SKM-1 (cell line): Measurements from ENCODE around the gene CASP7.
"Not testable (repeated sequence)": the region's sequence is repeated elsewhere in the genome, so short reads cannot be mapped to it uniquely, and the experiment has no call there.

Experiments used
- DNase-seq: peaks from one replicate; lab custom pipeline; 2025; ENCODE audit not compliant: unreplicated experiment; lab: John Stamatoyannopoulos, UW

The CASP7 gene

GRCh38 chr10:113679463-113680189 lies at the start of gene CASP7:
Gene CASP7 (plus strand): TSS chr10:113679912. CDS start chr10:113697494, 17,582 bp downstream.
- DNase-seq: peak; percentile 24

- DNase-seq: no peak
Measured at GRCh38 chr10:113630929-113631533, 48.7 kb upstream of the CASP7 start.

GRCh38 chr10:113631684-113632367 lies 47.9 kb upstream of the CASP7 start:
- no peak for DNase-seq

- no peak for DNase-seq
Measured at GRCh38 chr10:113639966-113640365, 39.7 kb upstream of the CASP7 start.

GRCh38 chr10:113641702-113642101 lies 38.0 kb upstream of the CASP7 start:
- DNase-seq: no peak

- DNase-seq: no peak
Measured at GRCh38 chr10:113643183-113643582, 36.5 kb upstream of the CASP7 start.

- DNase-seq: no peak
Measured at GRCh38 chr10:113644185-113645120, 35.3 kb upstream of the CASP7 start.

- DNase-seq: no peak
Measured at GRCh38 chr10:113646336-113647201, 33.1 kb upstream of the CASP7 start.

GRCh38 chr10:113647812-113648211 lies 31.9 kb upstream of the CASP7 start:
- no peak for DNase-seq

- DNase-seq: no peak
Measured at GRCh38 chr10:113648478-113648877, 31.2 kb upstream of the CASP7 start.

- DNase-seq: no peak
Measured at GRCh38 chr10:113650172-113650571, 29.5 kb upstream of the CASP7 start.

GRCh38 chr10:113651021-113651420 lies 28.7 kb upstream of the CASP7 start:
- DNase-seq: no peak

GRCh38 chr10:113651898-113652297 lies 27.8 kb upstream of the CASP7 start:
- no peak for DNase-seq

- not testable (repeated sequence) for DNase-seq
Measured at GRCh38 chr10:113652456-113652855, 27.3 kb upstream of the CASP7 start.

GRCh38 chr10:113656896-113657295 lies 22.8 kb upstream of the CASP7 start:
- no peak for DNase-seq

- no peak for DNase-seq
Measured at GRCh38 chr10:113657544-113657943, 22.2 kb upstream of the CASP7 start.

- no peak for DNase-seq
Measured at GRCh38 chr10:113661332-113661731, 18.4 kb upstream of the CASP7 start.

GRCh38 chr10:113663142-113663541 lies 16.6 kb upstream of the CASP7 start:
- no peak for DNase-seq

GRCh38 chr10:113663908-113664307 lies 15.8 kb upstream of the CASP7 start, which contains the start of gene NRAP:
Gene NRAP (minus strand): TSS chr10:113664041. CDS start chr10:113663882, 159 bp downstream.
- DNase-seq: no peak

- no peak for DNase-seq
Measured at GRCh38 chr10:113665352-113665751, 14.4 kb upstream of the CASP7 start.
